Measurements from ENCODE around the gene IL36RN.

IL36RN gene

DNA sequence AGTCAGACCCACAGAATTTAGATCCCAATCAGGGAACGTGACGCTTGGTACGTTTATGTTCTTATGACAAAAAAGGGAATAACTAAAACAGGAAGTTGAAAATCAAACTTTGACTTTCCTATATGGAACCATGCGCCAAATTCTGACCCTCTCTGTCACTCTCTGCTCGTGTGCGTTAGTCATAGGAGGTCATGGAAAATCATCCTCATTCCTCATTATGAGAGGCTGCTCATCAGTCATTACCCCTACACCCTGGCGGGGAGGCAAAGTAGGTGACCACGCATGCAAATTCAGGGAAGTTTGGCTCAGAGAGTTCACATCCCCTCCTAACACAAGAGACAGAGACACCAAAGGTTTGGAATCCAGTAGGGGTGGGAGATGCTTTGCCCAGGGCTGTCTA is 24.3 kb downstream of the IL36RN start:
- no peak for DNase-seq (ENCODE audit: low read depth)
- H3K4me3 ChIP-seq (ENCODE audit: low read depth, low read length), result no peak overlapping the region
- no peak for TF ChIP-seq CTCF (IDR thresholded peaks at IDR 0.05; ENCODE audit: low read depth, low read length, missing control alignments)

- no peak for DNase-seq (ENCODE audit: low read depth)
- H3K4me3 ChIP-seq (ENCODE audit: low read depth, low read length), result no peak overlapping the region
- no peak for TF ChIP-seq CTCF (IDR thresholded peaks at IDR 0.05; ENCODE audit: low read depth, low read length, missing control alignments)
Measured at GRCh38 chr2:113084249-113085000, 25.4 kb downstream of the IL36RN start.

DNA sequence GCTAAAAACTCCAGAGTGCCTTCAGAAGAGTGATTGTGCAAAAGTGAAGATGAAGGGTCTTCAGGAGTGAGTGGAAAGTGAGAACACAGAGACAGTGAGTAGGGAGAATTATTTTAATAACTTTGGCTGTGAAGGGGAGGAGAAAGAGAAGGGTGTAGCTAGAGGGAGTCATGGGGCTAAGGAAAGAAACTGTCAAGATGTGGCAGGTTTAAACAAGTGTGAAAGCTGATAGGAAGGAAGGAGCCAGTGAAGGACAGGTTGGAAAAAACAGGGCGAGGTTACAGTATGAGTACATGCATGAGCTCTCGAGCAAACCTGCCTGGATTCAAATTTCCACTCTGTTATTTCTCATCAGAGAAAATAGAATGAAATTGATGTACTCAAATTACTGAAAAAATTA is 26.5 kb downstream of the IL36RN start:
- no peak overlapping the region for H3K4me3 ChIP-seq (ENCODE audit: low read depth, low read length)
- TF ChIP-seq CTCF (IDR thresholded peaks at IDR 0.05; ENCODE audit: low read depth, low read length, missing control alignments), result no peak
- no peak for DNase-seq (ENCODE audit: low read depth)

DNA sequence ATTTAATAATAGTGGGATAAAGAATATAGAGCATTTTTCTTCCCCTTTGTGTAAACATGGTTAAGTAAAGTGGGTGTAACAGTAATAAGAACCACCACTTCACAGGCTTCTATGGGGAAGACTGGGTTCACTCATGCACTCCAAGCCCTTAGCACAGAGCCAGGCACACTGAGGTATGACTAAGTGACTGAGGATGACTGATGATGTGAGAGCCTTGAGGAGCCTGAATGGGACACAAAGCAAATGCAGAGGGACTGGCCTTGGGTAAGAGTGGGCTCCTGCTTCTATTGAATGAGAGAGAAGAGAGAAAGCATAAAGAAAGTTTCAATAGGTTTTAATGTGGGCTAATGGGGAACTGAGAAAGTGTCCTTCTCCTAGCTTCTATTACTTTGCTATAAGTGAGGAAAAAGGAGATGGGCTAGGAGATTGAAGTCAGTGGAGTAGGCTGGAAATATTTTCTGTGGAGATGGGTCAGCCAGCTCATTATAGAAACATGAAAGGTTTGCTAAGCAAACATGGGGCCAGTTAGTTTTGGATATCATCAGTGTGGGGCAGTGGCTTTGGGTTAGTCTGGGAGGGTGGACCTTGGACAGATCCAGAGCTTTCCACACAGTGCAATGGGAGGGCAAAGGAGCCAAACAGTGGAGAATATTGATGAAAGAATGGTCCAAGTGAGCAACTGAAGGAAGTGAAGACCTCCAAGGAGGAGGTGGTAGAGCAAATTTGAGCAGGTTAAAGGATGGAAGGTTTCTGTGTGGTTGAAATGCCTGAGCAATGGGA is 29.4 kb downstream of the IL36RN start:
- no peak for DNase-seq (ENCODE audit: low read depth)
- H3K4me3 ChIP-seq (ENCODE audit: low read depth, low read length), result no peak overlapping the region
- TF ChIP-seq CTCF (IDR thresholded peaks at IDR 0.05; ENCODE audit: low read depth, low read length, missing control alignments), result no peak

DNA sequence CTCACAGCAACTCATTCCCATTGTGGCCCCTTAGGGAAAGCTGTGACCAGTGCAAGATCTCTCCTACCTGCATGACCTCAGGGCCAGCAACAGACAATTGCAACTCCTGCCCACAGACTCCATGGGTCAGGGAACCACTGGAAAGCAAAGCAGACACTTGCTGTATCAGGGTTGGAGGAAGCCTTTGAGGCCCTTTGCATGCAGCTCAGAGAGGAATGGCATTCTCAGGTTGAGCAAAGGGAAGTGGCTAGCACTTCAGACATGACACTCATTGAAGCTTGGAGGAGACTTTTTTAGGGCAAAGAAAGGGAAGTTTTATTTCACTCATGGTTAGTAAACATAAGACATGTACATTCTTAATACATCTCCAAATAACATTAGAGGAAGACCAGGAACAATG is 30.9 kb downstream of the IL36RN start:
- no peak for TF ChIP-seq CTCF (IDR thresholded peaks at IDR 0.05; ENCODE audit: low read depth, low read length, missing control alignments)
- DNase-seq (ENCODE audit: low read depth), result no peak
- H3K4me3 ChIP-seq (ENCODE audit: low read depth, low read length), result no peak overlapping the region

- DNase-seq (ENCODE audit: low read depth), result no peak
- no peak for TF ChIP-seq CTCF (IDR thresholded peaks at IDR 0.05; ENCODE audit: low read depth, low read length, missing control alignments)
- no peak overlapping the region for H3K4me3 ChIP-seq (ENCODE audit: low read depth, low read length)
Measured at GRCh38 chr2:113091231-113091896, 32.4 kb downstream of the IL36RN start.

All from GM12864 (cell line).